Stimulated activated CD8-positive, alpha-beta memory T cell treated with anti-CD3 and anti-CD28 coated beads, Interleukin-4, amount 100 ng/mL, for 48 hours (primary cell): ENCODE results near the gene PAFAH1B2.

ENCODE experiments used
- DNase-seq: peaks from one replicate; pipeline ENCODE4 v3.0.0-alpha.2; 2020

PAFAH1B2 gene

DNA sequence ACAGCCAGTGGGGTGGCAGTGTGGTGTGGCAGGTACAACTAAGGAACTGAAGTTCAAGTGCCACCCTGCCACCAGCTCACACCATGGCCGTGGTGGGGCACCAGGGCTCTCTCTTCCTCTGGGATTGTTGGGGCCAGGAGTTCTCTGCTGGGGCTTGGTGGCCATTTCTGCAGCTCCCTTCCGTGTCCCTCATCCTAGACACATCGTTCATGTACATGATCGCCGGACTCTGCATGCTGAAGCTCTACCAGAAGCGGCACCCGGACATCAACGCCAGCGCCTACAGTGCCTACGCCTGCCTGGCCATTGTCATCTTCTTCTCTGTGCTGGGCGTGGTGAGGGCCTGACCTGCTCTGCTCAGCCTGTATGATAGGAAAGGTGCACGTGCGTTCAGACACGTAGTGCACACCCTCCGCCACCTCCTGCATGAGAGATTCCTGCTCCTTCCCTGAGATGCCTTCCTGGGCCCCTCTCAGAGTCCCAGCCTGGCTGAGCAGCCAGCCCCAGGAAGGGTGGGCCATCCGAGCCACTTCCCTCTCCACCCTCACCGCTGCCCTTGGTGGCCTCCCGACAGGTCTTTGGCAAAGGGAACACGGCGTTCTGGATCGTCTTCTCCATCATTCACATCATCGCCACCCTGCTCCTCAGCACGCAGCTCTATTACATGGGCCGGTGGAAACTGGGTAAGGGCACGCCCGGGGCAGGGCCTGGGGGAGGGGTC lies 47.8 kb downstream of the PAFAH1B2 start:
- no peak for DNase-seq

DNA sequence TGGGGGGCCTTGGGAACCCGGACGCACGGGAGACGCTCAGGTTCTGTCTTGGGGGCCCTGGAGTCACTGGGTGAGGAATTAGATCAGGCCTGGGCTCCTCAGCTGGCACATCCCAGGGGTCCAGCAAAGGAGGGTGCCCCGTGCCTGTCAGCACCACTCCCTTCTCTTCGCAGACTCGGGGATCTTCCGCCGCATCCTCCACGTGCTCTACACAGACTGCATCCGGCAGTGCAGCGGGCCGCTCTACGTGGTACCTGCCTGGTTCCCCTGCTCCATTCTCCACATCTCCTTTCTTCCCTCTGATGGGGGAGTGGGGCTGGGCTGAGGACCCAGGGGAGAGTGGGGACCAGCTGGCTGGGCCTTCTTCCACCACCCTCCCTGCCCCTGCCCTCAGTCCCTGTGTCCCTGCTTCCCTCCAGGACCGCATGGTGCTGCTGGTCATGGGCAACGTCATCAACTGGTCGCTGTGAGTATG lies 48.4 kb downstream of the PAFAH1B2 start:
- no peak for DNase-seq

DNA sequence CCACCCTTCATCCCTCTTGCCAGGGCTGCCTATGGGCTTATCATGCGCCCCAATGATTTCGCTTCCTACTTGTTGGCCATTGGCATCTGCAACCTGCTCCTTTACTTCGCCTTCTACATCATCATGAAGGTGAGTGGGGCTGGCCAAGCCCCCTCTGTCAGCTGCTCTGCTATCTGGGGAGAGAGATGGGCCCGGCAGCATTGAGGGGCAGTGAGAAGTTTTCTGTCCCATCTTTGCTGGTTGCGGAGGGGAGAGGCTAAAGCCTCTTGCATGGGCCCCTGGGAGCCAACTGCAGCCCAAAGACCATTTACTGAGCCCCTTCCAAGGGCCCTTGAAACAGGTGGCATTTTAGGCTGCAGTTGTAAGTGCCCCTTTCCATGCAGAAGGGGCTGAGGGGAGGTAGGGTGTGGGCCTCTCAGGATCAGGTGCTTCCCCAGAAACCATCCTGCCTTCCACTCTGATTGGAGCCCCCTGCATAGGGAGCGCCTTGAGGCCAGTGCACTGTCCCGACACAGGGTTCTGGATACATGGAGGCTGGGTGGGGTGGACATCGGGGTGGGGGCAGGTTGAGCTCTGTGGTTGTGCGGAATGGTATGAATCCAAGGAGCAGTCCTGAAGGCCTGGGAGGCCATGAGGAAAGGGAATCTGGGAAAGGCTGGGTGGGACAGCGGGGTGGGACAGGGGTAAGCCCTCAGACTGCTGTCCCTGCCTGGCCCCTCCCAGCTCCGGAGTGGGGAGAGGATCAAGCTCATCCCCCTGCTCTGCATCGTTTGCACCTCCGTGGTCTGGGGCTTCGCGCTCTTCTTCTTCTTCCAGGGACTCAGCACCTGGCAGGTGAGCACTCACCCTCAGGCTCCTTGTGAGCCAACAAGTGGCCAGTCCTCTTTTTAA lies 49.3 kb downstream of the PAFAH1B2 start:
- no peak for DNase-seq

DNA sequence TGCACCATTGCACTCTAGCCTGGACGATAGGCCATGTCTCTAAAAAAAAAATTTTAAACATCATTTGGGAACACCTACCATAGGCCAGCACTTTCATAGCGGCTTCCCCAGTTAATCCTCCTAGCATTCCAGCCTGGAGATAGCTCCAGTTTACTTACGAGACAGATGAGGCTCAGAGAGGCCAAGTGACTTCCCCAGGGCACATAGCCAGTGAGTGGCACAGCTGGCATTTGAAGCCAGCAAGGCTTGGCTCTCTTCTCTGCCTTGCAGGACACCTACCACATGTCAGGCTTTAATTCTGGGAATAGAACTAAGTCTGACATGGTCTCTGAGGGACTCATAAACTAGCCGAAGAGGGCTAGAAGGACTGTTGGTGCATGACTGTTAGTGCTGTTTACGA lies 50.2 kb downstream of the PAFAH1B2 start:
- no peak for DNase-seq

DNA sequence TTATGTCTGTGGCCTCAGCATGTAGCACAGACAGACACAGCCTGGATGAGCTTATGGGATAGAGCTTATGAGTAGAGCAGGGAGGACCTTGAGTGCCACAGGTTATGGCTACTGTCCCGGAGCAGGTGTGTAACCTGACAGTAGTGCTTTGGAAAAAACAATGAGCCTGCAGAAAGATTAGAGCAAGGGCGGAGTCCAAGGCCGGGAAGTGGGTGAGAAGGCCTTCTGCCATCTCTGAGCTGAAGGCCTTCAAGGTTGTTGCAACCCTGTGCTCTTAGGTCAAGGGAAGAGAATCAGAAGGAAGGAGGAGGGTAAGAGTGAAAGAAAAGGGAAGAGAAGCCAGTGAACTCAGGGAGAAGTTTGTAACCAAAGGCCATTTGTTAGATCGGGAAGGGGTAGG lies 51.2 kb downstream of the PAFAH1B2 start:
- DNase-seq: no peak

DNA sequence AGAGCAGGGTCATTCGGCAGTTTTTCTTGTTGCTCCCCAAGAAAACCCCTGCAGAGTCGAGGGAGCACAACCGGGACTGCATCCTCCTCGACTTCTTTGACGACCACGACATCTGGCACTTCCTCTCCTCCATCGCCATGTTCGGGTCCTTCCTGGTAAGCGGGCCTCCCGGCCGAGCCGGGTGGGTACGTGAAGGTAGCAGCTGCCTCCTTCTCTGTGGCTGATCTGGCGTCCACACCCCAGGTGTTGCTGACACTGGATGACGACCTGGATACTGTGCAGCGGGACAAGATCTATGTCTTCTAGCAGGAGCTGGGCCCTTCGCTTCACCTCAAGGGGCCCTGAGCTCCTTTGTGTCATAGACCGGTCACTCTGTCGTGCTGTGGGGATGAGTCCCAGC lies 51.7 kb downstream of the PAFAH1B2 start:
- no peak for DNase-seq

DNA sequence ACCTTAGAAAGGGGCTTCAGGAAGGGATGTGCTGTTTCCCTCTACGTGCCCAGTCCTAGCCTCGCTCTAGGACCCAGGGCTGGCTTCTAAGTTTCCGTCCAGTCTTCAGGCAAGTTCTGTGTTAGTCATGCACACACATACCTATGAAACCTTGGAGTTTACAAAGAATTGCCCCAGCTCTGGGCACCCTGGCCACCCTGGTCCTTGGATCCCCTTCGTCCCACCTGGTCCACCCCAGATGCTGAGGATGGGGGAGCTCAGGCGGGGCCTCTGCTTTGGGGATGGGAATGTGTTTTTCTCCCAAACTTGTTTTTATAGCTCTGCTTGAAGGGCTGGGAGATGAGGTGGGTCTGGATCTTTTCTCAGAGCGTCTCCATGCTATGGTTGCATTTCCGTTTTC lies 52.9 kb downstream of the PAFAH1B2 start:
- no peak for DNase-seq

DNA sequence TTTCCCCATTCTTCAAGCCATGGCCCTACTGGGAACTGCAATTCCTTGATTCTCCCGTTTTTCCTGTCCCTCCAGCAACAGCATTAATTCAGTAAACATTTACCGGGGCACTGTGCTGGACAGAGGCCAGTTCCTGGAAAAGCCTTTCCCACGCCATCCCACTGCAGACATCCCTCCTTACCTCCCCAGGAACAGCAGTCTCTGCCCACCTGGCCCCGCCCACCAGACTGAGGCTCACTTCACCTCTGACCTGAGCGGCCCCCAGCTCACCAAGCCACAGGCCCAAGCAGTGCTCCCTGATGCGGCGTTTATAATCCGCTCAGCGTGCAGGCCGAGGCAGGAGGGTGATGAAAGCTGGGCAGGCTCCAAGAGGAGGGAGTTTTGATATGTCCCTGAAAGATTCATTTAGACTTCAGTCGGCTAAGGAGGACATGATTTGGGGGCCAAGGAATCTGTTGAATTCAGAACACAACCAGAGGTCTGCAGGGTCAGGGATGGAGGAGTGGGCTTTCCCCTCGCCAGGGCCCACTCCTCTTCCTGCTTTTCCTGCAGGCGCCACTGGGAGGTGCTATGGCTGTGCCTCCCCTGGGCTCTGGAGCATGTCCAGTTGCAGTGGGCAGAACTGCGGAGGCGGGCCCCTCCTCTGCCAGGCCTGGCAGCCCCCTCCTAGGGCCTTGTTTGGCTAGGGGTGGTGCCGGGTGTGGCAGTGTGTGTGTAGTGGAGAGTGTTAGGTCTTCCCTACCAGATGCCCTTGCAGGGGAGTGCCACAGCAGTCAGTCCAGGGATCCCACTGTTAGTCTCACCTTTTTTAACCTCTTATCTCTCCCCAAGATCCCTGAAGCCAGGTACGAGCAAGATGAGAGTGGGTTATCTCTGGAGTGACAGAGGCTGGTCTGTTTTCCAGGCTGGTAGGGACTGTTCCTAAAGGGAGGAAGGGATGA lies 53.7 kb downstream of the PAFAH1B2 start:
- DNase-seq: no peak

DNA sequence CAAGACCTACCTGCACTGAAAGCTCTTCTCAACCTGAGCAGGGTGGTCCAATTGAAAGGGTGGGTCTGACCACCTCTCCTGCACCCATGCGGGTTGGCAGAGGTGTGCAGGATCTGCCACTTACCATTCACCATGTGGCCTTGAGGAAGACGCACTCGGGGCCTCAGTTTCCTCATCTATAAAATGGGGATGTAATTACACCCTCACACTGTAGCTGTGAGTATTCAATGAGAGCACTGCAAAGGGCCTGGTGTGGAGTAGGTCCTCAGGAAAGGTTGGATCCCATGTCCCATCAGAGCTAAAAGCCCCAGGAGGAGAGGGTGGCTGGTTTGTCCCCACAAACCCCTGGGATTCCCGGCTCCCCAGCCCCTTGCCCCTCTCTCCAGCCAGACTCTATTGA lies 54.5 kb downstream of the PAFAH1B2 start:
- DNase-seq: no peak

DNA sequence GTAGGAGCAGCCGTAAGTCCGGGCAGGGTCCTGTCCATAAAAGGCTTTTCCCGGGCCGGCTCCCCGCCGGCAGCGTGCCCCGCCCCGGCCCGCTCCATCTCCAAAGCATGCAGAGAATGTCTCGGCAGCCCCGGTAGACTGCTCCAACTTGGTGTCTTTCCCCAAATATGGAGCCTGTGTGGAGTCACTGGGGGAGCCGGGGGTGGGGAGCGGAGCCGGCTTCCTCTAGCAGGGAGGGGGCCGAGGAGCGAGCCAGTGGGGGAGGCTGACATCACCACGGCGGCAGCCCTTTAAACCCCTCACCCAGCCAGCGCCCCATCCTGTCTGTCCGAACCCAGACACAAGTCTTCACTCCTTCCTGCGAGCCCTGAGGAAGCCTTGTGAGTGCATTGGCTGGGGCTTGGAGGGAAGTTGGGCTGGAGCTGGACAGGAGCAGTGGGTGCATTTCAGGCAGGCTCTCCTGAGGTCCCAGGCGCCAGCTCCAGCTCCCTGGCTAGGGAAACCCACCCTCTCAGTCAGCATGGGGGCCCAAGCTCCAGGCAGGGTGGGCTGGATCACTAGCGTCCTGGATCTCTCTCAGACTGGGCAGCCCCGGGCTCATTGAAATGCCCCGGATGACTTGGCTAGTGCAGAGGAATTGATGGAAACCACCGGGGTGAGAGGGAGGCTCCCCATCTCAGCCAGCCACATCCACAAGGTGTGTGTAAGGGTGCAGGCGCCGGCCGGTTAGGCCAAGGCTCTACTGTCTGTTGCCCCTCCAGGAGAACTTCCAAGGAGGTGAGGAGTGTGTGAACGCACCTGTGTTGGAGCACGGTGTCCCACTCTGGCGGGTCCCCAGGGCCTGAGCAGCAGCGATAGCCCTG lies 55.2 kb downstream of the PAFAH1B2 start, which contains the start of gene TAGLN:
Gene TAGLN (plus strand): TSS at position 318 of the 863 bp plus-strand sequence. CDS start 3,644 bp downstream, outside the sequence.
- no peak for DNase-seq

DNA sequence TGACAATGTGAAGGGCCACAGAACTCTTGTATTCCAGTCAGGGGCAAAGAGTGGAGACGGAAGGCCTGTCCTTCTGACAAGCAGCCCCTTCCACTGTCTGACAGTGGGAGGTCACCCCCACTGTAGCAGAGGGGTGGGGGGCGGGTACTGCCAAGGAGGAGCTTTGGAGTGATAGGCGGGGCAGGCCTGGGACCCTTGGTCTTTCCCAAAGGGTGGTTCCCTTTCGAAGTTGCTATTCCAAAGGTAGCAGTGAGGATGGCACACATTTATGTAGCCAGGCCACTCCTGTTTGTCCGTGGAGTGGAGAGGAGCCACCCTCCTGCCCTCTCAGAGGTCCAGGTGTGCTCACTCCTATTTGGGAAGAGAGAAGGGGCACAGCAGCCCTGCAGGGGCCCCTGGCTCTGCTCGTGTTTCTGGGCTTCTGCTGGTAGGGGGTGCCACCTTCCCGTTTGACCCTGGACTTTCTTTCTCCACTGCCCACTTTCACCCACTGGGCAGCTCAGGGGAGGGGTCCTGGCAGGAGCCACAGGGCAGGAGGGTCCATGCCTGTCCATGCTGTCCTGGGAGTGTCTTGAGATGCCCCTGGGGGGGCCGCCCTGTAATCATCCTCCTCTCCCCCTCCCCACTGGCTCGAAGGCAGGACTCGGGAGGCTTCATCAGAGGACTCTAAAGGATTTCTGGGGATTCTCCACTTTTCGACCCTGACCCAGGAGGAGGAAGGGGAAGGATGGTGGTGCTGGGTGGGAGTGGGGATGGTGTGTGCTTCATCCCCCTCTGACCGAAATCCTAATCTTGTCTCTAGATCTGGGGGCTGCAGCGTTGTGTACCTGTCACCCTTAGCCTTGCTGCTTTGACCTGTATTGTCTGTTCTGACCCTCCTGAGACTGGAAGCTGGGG lies 56.1 kb downstream of the PAFAH1B2 start:
- DNase-seq: no peak

DNA sequence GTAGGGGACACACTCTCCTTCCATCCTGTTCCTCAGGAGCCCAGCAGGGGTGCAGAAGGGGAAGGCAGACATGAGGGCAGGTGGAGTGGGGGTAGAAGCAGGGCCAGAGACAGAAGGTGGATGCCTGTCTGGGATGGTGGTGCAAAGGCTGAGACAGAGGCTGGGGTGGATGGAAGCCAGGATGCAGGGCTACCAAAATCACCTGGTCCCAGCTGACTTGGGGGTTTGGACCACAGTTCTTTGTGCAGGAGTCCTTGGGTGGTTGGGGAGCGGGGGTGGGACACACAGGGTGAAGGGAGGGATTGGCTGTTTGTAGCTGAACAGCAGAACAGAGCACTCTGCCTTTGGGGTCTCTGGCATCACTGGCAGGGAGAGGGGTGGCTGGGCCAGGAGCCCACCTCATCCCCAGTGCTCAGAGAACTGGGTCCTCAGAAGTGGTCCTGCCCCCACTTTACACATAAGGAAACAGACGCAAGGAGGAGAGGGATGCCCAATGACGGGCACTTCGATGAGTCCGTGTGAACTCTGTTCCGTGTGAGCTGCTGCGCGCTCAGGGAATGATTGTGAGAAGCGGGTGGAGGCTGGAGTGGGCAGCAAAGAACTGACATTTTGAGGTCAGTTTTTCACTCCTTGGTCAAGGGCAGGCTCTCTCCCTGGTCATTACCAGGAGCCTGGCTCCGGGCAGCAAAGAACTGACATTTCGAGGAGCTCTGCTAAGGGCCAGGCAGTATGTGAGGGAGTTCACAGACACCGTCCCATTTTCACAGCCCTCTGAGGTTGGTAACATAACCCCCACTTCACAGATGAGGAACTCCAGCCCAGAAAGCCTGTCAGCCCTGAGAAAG lies 56.9 kb downstream of the PAFAH1B2 start:
- DNase-seq: no peak

DNA sequence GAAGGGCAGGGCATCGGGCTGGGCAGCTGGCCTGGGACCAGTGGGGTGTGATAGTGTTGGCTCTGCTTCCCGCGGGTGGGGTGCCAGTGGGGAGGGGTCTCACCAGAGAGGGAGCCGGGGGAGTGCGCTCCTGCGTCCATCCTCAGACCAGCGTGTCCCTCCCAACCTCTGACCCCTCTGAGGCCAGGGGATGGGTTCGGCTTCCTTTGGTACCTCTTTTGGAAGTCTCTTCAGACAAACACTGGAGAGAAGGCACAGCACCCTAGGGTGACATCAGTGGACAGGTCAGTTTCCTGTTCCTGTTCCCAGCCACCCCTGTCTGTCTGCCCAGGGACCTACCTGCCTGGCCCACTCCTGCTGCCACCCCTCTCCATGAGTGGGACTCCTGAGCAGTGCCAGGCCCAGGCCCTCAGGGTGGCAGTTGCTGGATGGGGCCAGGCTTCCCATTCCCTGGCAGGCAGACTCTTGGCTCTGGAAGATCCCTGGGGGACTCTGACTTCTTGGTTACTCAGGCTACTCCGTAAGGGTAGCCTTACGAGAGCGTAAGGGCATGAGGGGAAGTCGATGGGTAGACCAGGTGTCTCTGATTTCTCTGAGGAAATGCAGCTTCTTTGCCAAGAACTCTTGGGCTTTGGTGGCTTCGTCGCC lies 57.7 kb downstream of the PAFAH1B2 start:
- DNase-seq: no peak

DNA sequence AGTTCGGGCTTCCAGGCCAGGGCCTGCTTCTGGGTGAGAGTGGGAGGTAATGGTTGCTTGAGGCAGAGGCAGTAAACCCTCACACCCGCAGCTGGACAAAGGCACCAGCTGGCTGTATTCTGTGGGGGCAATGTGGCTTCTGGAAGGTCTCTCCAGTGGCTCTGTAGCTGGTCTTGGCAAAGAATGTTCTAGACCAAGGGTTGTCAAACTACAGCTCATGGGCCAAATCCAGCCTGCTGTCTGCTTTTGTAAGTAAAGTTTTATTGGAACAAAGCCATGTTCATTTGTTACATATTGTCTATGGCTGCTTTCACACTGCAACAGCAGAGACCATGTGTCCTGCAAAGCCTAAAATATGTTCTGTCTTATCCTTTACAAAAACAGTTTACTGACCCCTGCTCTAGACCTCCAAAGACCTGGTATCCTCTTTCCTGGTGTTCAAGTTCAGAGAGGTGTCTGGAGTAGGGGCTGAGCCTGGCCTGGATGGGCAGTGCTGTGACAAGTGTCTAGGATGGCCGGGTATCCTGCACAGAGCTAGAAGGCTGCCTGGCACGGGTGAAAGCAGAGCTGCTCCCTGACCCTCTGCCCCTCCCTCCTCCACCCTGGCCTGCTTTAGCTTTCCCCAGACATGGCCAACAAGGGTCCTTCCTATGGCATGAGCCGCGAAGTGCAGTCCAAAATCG lies 58.4 kb downstream of the PAFAH1B2 start:
- DNase-seq: no peak

DNA sequence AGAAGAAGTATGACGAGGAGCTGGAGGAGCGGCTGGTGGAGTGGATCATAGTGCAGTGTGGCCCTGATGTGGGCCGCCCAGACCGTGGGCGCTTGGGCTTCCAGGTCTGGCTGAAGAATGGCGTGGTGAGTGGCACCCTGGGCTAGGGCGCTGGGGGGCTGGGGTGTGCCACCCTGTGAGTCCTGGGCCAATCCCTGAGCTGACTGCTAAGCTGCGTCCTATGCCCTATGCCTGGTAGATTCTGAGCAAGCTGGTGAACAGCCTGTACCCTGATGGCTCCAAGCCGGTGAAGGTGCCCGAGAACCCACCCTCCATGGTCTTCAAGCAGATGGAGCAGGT lies 59.0 kb downstream of the PAFAH1B2 start:
- DNase-seq: no peak

DNA sequence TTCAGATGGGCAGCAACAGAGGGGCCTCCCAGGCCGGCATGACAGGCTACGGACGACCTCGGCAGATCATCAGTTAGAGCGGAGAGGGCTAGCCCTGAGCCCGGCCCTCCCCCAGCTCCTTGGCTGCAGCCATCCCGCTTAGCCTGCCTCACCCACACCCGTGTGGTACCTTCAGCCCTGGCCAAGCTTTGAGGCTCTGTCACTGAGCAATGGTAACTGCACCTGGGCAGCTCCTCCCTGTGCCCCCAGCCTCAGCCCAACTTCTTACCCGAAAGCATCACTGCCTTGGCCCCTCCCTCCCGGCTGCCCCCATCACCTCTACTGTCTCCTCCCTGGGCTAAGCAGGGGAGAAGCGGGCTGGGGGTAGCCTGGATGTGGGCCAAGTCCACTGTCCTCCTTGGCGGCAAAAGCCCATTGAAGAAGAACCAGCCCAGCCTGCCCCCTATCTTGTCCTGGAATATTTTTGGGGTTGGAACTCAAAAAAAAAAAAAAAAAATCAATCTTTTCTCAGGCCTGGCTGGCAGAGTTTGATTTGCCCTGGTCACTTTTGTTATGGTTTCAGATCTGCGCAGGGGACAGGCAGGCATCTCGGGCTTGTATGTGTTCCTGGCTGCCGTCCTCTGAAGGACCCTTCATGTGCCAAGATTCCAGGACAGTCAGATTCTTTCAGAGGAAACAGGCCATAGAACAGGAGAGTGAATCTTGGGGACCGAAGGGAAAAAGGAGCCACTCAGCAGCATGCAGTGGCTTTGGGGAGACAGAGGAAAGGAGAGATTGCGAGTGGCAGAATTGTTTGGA lies 60.4 kb downstream of the PAFAH1B2 start:
- no peak for DNase-seq

DNA sequence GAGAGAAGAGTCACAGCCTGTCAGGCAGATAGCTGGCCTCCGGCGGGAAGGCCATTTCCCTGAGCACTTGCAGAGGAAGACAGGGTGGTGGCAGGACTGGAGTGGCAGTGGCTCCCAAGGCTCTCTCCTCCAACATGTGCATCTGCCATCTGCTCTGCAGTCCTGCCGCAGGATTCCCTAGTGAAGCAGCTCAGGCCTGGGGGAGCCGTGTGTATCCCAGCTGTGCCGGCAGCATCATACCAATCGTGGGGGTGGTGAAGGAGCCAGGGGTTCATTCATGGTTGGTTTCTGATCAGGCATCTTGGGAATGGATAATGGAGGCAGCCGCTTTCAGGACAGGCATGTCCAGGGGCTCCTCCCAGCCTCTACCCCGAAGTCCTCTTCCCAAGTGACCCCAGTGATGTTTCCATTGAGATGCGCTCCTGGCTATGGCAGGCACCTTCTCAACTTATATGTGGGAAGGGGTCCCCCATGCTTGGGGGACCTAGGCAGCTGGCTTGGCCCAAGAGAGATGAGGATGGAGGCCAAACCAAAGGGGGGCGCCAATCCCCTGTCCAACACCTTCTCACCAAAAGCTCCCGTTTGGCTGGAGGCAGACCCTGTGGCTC lies 61.2 kb downstream of the PAFAH1B2 start:
- no peak for DNase-seq
